Measurements from ENCODE around the gene LRP5. TPM values are rescaled to one million over a fixed set of nuclear protein-coding genes. Genes with fewer than 3 reads are reported as not detected.

The LRP5 gene
- total RNA-seq, result 154 TPM

DNA sequence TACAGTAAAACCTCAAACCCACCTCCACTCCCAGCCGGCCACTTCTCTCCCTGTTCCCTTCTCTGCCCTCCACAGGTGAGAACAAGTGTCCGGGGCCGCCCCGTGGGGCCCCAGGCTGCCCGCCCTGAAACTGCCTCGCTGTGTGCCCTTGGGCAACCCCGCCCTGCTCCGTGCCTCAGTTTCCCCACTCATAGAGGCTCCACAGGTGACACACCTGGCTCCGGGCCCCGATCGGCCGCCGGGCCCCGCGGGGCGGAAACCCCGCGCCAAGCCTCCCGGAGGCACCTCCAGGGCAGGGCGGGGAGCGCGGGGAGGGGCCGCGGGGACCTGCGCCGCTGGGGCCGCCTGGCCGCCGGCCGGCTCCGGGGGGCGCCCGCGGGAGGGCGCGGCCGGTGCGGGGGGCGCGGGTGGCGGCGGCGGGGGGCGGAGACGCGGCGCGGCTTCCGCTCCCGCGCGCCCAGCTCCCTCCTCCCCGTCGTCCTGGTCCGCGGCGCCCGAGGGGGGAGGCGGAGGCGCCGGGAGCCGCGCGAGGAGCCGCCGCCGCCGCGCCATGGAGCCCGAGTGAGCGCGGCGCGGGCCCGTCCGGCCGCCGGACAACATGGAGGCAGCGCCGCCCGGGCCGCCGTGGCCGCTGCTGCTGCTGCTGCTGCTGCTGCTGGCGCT is at the start of gene LRP5:
Gene LRP5, plus strand, starts transcription at position 475 of the 663 bp plus-strand sequence. Its CDS starts 124 bp downstream, at position 599.
- no peak for DNase-seq (ENCODE audit: low spot score)

DNA sequence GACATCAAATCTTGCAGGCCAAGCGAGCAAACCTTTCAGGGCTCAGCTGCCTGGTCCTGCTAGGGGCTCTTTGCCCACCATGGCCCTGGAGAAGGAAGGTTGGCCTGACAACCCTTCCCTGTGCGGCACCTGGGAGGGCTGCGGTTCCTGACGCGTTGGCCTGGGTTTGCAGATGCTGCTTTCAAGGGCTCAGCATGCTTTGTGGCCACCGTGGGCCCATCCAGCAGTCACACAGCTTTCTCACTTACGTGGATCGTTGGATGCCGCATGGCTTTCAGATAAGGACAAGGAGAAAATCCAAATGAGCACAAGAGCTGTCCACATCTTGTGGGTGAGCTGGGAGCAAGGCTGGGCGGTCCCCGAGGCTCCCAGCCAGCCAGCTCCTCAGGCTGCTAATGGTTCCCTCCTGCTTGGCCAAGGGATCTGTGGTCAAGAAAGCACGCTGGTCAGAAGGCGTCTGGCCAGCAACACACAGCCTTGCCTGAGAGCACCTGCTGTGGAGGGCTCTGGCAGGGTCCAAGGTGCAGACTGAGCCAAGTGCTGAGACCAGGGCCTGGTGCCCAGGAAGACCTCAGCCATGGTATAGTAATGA is 48.9 kb upstream of the LRP5 start:
- DNase-seq (ENCODE audit: low spot score), result no peak

DNA sequence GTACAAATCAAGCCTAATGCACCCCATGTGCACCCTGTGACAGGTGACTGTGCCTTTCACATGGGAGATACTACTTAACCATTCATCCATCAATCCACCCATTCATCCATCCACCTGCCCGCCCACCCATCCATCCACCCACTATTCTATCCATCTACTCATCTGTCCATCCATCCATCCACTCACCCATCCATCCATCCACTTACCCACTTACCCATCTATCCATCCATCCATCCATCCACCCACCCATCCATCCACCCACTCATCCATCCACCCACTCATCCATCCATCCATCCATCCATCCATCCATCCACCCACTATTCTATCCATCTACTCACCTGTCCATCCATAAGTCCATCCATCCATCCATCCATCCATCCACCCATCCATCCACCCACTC is 48.1 kb upstream of the LRP5 start:
- no peak for DNase-seq (ENCODE audit: low spot score)

DNA sequence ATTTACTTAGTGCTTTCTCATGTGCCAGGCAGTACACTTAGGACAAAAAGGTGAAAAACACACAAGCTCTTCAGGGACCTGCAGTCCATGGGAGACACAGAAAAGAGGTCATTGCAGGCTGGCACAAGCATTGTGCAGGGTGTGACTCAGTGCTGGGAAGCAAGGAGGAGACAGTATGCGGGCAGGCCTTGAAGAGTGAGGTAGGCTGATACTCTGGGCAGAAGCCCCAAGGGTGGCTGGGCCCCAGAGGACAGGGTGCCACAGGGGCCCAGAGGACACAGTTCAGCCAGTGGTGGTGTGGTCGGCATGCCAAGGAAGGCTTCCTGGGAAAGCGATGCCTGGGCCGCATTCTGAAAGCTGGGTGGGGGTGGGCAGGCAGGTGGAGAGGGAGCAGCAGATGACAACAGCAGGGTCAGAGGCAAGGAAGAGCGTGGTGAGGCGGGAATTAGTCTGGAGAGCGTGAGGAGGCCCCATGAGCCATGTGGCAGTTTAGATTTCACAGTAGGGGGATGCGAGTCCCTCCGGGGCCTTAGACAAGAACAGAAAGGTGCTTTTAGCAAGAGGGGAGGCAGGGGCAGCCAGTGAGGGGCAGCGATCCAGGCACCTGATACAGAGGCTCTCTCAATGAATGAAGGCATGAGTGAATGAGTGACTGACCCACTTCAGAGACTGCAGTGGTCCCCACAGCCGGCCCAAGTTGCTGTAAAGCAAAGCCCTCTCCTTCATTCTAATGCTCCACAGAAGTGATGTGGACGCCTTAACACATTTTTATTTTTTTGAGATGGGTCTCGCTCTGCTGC is 47.5 kb upstream of the LRP5 start:
- DNase-seq (ENCODE audit: low spot score), result no peak

DNA sequence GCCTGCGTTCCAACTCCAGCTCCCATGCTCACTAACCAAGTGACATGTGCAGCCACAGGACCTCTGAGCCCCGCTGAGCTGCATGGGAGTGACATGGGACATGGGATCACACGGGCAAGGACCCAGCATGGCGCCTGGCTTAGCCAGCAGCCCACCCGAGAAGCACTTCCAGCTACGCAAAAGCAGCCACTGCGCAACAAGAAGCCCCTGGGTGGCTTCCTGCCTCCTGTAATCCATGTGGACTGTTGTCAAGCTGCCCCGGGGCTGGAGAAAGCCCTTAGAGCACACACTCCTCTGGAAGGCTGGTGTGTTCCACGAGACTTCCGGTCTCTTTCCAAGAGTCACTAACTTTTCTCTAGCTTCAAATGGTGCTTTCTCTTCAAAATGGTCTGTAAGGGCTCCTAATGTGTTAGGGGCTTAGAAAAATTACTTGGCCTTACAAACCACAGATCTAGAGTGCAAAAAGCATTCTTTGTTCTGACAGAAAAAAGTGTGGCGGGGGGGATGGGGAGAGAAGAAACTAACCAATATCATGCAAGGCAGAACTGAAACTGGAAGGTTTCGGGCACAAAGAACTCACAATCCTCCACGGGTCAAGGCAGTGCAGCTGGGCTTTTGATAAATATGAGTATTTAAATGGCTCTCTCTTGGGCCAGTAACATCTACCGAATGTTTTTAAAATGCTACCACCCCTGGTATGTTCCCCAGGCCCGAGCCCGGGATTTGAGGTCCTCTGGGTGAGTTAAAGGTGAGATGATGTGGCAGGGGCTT is 46.1 kb upstream of the LRP5 start:
- no peak for DNase-seq (ENCODE audit: low spot score)

DNA sequence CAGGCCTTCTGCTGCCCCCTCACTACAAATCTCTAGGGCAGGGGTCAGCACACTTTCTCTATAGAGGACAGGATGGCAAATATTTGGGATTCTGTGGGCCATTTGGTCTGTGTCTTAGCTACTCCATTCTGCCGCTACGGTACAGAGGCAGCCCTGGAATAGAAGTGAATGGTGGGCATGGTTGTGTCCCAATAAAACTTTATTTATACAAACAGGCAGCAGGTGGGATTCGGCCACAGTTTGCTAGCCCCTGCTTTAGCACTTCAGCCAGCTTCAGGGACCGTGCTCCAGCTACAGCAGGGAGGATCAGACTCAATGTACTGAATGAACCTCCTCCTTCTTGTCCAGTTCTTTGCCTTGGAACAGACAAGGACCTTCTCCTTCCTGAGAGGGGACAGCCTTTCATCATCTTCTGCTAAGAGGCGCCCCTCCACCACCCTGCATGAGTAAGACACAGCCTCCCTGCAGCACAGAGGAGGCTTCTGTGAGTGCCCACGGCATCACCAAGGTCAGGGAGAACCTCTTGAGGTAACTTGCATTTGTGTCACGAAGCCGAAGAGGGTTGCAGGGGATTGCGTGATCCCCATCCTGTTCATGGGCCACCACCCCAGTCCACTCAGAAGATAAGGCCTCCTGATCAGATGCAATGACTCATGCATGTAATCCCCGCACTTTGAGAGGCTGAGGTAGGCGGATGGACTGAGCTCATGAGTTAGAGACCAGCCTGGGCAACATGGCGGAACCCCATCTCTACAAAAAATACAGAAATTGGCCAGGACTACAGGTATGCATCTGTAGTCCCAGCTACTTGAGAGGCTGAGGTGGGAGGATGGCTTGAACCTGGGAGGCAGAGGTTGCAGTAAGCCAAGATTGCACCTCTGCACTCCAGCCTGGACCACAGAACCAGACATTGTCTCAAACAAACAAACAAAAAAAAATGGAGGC is 45.2 kb upstream of the LRP5 start:
- DNase-seq (ENCODE audit: low spot score), result no peak

DNA sequence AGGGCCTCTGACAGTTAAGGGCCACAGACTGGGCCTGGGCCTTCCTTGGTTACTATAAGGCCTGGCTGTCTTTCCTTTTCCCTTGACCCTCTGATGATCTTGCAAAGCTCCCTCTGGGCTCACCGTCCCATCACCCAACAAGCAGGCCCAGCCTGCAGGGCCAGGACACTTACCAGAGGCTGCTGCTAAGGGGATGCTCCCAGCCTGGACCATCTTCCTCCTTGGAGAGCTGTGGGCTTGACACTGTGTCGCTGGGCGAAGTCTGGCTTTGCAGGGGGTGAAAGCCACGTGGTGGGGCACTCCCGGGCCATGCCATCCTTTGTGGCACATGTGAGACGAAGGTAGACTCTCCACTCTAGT is 44.5 kb upstream of the LRP5 start:
- DNase-seq (ENCODE audit: low spot score), result no peak

DNA sequence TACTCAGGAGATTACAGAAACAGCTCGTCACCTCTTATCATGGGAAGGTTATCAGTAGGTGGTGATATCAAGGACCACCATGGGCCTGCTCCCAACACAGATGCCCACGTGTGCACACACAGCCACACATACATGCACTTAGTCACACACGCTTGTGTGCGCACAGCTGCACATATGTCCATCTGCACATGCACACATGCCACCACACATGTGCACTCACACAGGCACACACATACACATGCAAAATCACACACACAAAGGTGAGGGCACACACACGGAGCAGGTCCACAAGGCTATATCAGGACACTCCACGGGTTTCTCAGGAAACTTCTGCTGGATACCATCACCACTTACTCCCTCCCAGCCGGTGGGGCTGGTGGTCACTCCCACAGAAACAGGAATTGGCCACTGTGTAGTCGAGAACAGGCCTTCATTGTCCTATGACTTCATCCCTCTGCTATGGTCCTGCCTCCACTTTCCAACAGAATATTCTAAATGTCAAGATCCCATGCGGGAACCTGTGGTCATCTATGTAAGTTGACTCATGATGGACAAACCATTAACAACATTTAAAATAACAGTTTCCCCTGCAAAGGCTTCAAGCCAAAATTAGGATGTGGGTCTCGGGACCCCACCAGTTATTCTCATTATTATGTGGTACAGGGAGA is 42.8 kb upstream of the LRP5 start:
- DNase-seq (ENCODE audit: low spot score), result no peak

DNA sequence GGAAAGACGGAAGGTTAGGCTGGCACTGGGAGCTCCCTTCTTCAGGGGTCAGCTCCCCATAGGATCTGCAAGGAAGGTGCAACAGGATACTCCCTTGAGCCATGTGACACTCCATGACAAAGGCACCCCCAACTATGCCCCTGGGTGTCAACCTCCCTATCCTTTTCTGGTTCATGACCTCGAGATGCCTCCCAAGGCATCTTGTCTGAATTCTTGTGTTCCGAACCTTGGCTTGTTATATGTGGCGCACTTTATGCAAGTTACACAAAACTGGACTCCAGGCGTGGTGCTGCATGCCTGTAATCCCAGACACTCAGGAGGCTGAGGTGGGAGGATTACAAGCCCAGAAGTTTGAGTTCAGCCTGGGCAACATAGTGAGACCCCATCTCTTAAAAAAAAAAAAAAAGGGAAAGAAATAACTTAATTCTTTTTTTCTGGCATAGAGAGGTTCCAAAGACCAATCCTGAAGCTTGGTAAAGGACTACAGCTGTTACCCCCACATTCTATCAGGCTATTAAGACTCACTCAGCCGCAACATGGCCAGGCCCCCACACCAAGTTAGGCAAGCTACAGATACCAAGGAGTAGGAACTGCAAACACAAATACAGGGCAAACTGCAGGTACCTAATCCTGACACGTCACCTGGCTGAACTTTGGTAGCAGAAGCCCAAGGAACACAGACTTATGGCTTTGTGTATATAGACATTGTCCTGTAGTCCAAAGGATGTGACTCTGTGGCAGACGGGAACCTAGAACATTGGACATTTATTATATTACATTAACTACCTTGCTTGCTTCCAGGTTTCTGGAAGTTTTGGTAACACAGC is 42.0 kb upstream of the LRP5 start:
- no peak for DNase-seq (ENCODE audit: low spot score)

DNA sequence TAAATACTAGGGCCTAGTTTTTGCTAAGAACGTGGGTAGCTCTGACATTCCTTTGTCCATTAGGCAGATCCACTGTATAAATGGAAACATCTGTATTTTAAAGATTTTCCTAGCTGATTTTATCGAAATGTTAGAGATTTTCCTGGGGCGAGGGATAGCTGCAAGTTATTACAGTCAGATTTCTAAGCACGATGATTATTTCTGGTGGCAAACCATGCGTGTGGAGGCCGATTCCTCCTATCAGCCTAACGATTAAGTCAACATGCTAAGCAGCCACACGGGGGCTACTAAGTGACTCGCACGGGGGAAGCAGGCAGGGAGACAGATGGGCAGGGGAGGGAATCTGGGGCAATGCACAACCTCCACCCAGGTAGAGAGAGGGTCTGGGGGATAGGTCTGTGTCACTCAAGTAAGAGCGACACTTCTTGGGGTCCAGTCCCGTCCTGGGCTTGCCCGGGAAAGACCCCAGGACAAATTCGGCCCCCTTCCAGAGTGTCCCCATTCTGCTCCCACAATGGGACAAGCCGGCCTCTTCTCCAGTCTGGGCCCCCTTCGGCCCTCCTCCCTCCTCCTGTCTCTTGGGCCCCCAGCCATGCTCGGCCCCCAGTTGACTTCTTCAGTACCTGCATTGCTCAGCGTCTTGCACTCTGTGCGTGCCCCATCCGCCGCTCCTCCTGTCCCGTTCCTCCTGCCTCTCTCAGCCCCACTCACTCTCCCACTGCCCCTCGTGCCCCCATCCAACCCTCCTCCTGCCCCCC is 41.2 kb upstream of the LRP5 start:
- DNase-seq (ENCODE audit: low spot score), result peak; percentile 48

DNA sequence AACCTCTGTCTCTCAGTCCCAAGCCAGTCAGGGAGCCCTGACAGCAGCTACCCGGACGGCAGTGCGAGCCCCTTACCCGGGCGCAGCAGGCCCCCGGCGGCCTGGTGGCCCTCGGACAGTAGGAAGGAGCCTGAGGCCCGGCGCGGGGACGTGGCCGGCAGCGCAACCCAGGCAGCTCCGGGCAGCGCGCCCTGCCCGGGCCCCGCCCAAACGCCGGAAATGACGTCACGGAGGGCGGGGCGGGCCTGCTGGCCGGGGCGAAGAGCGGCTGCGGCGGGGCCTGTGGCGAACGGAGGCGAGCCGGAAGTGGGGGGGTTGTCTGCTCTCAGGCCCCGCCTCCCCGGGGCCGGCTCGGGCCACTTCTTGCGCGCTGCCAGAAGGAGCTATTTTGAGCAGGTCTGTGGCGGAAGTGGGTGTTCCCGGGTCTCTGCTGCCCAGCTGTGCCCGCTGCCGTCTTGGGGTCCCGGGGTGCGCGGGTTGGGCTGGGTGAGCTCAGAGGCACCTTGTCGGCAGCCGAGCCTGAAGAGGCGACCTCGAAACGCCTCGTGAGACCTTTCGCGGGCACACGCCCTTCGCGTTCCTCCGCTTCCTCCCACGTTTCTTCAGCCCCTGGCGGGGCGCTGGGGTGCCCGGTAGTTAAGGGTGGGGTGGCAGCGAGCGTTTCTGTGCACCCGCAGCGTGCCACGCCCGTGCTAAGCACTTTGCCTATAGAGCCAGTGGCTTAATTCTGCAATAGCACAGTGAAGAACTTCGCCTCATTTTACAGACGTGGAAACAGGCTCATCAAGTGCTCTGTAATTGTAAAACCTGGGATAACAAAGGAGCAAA is 40.4 kb upstream of the LRP5 start, which contains the start of gene C11orf24:
Gene C11orf24, minus strand, starts transcription at position 193 of the 828 bp plus-strand sequence. CDS start 8,206 bp downstream, outside the sequence.
- peak; percentile 95 for DNase-seq (ENCODE audit: low spot score)

DNA sequence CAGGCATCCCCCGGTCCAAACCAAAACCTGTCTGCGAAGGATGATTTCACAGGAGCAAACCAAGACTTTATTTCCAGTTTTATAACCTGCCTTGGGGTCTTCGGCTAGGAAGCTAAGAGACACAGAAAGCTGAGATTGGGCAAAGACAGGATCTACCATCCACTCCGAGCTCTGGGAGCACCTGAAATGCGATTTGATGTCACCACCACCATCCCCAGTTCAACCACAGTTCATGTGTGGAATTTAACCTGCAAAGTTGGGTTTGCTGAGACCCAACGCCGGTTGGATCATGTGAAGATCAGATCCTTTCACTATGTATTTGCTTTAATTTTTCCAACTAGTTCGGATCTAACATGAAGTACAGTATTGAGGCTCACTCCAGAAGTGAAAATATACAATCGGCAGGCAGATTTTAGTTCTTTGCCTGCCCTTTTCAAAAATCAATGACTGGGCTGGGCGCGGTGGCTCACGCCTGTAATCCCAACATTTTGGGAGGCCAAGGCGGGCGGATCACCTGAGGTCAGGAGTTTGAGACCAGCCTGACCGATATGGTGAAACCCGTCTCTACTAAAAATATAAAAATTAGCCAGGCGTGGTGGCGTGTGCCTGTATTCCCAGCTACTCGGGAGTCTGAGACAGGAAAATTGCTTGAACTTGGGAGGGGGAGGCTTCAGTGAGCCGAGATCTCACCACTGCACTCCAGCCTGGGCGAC is 39.2 kb upstream of the LRP5 start:
- DNase-seq (ENCODE audit: low spot score), result no peak

DNA sequence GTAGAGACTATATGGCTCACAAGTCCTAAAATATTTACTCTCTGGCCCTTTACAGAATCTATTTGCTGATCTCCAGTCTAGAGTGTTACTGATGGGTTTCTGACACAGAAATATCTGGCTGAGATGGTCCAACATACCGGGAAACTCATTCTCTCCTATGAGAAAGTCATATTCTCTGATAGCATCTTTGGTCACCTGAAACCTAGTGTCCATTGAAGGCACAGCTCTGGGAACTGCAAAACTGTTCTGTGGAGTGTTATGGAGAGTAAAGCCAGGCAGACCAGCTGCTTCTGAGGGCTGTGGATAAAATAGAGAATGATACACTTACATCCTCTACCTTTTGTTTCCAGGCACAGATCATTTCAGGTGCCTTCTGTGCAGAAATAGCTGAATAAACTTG is 38.1 kb upstream of the LRP5 start:
- no peak for DNase-seq (ENCODE audit: low spot score)

DNA sequence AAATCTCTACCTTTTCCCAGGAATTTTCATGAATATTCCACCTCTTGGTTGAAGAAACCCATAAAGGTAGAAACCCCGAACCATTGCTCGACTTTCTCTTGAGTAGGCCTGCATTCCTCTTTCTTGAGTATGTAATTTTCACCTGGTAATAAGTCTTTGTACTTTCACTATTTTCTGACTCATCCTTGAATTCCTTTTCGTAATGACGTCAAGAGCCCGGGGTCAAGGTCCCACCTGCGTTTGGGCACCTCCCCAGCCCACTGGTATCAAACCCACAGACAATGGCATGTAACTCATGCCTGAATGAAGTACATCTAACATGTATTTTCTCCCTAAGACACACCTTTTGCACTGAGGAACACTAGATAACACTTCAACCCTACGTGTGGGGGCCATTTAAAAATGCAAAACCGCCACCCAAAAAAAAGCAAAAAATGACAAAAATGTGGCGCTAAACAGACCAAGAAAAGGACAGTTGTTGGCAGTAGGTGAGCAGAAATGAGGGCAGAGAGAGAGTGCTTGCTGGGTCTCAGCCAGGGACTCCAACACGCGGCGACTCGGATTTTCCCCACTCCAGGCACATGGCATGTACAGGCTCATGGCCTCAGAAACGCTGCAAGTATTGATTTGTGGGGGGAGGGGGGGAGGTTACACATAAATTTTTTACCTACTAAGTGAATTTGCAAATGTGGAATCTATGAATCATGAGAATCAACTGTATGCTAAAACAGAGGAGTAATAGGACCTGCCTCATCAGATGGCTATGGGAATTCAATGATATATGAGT is 36.5 kb upstream of the LRP5 start:
- no peak for DNase-seq (ENCODE audit: low spot score)

DNA sequence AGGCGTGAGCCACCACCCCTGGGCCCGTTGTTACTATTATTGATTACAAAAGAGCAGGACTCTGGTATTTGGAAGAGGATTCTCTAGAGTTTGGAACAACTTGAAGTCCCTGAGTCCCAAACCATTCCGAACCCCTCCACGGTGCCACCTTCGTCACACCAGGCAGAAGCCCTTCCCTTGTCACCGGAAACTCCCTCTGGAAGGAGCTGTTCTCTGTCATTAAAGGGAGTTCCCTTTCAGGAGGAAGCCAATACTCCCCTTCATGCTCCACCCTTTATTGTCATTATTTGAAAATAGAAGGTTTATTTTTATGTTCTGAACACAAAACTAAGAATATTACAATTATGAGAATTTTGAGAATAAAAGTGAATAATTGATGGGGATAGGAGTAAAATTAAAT is 35.5 kb upstream of the LRP5 start:
- DNase-seq (ENCODE audit: low spot score), result no peak

DNA sequence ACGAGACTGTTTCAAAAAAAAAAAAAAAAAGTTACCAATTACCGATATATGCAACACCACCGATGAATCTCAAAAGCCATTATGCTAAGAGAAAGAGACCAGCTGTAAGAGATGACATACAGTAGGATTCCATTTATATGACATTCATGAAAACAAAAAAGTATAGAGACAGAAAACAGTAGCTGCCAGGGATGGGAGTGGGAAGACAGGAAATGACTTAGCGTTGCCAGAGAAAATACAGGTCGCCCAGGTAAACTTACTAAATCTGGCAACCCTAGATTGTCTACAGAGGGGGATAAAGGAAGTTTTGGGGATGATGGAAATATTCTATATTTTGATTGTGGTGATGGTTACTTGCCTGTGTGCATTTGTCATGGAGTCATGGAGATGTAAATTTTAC is 32.7 kb upstream of the LRP5 start:
- DNase-seq (ENCODE audit: low spot score), result no peak

Data from mucosa of gallbladder (tissue), 1 donor.